NCI-H2196 (cell line): ENCODE measurements around the gene KIF5A.

ENCODE experiments used
- DNase-seq: peaks from one replicate; lab custom pipeline; 2025; ENCODE audit not compliant: unreplicated experiment; lab: John Stamatoyannopoulos, UW

The KIF5A gene

DNA sequence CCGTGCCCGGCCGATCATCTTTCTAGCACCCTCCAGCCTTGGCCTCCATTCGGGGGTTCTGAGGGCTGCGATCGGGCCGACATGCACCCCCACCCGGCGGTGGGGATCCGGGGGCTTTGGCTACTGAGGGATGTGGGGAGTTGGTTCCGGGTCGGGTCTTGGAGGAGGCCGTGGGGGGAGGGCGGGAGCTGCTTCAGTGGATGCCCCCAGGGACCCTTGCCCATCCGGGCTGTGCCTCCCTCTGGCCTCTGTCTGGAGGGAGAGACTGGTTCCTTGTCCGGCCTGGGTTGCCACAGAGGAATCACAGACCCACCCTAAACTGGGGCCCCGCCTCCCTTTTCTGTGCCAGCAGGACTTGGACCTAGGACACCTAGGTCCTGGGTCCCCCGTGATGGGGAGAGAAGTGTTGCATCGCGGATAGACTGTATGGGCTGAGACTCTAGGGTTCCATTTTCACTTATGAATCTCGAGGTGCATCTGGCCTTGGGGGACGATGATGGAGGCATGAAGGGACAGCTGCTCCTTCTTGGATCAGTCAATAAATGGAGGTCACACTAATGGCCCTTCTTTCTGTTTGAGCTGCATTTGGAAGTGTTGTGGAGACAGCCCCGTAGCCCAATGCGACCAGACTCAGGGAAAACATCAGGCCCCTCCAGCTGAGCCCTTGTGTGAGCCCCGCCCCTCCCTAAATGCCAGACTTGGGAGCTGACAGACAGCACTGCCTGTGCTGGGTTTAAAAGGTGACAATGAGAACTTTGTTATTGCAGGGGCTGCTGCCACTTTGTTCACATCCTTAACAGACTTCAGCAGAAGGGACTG lies 55.4 kb downstream of the KIF5A start:
- no peak for DNase-seq

DNA sequence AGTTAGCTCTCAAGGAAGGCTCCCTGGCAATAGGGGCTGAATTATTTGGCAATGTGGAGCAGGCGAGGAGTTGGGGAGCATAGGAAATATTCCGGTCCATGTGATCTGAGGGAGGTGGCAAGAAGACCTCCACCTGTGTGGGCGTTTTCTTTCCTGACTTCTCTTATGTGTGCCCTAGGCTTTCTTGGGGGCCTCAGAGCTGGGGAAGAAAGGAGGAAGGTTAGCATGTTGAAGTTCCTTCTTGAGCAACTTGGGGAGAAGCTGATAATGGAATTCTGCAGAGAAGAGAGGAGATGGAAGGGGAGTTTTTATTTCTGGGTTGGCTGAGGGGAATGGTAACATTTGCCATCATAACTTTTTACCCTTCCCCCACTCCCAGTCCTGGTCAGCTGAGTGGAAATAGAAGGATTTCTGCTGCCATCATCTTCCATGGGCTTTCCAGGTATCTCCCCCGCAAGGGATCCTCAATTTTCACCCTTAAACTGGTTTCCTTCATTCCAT lies 56.0 kb downstream of the KIF5A start:
- no peak for DNase-seq

DNA sequence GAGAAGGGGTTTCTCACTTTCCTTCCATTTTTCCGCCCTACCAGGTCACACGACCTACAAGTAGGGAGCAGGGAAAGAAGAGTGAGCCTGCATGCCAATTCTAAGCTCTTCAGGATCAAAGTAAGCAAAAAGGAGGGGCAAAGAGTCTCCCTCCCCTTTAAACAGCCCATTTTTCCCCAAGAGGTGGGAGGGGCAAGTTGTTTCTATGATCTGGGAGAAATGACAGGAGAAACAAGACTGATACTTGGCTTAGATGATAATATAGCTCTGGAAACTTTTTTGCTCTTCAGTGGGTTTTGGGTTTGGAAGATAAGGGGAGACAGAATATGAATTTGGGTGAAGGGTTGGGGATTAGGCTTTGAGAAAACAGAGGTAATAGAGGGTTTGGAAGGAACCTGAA lies 56.6 kb downstream of the KIF5A start:
- no peak for DNase-seq

DNA sequence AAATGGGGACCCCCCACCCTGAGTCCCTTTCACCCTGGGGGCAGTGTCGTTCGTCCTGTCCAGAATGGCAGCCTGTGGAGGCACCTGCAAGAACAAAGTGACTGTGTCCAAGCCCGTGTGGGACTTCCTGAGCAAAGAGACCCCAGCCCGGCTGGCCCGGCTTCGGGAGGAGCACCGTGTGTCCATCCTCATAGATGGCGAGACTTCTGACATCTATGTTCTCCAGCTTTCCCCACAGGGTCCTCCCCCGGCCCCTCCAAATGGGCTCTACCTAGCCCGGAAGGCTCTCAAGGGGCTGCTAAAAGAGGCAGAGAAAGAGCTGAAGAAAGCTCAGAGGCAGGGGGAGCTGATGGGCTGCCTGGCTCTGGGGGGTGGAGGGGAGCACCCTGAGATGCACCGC lies 57.0 kb downstream of the KIF5A start:
- DNase-seq, result no peak

DNA sequence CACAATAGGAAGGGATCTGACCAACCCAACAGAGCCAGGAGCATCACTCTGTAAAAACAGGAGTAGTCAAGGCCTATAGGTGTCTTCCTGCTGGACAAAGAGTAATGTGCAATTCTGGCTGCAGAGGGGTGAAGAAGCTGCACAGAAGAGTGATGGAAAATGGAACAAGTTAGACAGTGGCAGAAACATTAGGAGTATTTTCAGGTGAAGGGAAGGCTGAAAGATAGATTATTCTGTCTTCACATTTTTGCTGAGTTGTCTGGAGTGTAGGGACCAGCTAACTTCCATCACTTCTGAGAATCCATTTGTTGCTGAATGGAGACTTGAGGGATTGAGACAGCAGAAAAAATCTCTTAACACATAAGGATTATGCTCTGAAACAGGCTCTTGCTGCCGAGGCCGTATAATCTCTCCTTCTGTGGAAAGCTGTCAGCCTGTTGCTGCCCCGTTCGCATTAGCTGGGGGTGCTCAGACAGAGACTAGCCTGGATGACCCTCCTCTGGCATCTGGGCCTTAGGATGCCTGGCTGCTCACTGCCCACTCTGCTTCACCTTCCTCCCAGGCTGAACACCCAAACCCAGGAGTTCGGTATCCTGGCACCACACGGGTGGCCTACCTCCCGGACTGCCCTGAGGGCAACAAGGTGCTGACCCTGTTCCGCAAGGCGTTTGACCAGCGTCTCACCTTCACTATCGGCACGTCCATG lies 58.3 kb downstream of the KIF5A start:
- DNase-seq, result no peak

DNA sequence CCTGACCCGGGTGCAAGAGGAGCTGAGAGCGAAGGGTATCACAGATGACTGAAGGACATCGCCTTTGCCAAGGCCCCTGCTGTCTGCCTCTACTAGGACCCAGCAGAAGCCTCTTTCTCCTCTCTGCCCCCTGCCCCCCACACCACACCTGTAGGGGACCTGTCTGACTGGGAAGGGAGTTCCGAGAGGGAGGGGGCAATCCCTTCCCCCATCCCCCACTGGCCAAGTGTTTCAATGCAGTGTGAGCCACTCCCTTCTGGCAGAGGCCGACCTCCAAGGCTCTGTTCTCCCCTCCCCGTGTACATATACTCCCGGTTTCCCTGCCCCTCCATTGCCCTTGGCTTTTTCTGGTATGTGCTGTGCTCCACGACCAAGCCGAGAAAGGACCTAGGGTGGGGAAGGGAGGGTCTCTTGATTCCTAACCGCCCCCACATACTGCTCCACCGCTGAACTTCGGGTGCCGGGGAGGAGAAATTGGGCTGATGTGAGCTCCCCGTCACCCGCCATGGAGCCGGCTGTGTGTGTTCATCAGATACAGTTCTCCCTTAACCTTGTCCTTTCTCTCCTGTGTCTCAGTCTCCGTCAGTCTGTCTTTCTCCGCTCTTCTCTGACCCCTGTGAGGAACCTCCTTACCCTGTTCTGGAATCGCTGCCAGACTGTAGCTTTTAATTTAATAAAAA lies 59.4 kb downstream of the KIF5A start:
- no peak for DNase-seq

DNA sequence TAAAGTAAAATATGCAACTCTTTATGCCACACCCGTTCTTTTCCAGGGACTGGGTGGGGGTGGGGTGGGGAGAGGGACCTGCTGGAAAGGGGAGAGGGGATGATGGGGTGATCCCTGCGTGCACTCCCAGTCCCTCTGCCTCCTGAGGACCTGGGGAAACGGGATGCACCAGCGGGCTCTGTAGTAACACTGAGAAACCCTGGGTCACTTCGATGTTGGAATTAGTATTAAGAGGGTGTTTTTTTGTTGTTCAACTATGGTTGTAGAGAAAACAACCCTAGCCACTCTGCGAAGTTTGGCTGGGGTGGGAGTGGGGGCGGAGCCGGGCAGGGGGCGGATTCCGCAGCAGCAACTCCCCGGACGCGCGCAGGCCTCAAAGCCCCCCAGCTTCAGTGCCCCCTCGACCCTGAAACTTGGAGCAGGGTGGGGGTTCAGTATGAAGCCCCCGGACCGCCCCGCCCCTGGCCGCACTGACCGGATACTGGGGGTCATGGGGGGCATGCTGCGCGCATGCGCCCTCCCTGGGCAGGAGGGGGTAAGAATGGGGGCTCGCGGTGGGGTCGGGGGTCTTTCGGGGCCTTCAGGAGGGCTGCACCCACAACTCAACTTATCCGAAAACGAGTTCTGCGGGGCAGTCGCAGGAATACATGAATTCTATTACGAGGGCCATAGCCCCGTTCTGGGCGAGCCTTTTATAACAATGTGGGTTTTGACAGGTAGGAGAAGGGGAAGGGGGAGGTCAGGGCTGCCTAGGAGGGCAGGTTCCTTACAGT lies 60.1 kb downstream of the KIF5A start:
- DNase-seq, result no peak

DNA sequence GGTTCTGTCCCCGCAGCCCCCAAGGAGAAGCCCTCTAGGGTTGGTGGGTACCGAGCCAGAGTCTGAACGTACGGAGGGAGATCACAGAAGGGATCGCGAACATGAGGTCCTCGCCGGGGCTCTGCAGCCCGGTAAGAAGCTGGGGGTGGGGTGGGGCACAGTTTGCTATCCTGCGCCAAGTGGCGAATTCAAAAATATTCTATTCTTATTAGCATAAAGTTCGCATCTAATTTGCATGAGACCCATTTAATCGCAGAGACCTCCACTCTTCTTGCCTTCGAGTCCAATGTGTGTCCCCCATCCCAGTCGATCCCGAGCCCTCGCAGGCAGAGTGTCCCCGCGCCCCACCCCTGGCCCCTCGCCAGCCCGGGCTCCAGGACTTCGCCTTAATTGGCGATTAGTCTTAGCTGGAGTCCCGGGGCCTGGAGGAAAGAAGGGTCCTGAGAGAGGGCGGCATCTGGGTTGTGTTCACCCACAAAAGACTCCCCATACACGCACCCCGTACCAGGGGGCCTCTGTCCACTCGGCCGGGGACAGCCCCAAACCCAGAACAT lies 60.8 kb downstream of the KIF5A start:
- DNase-seq, result no peak

DNA sequence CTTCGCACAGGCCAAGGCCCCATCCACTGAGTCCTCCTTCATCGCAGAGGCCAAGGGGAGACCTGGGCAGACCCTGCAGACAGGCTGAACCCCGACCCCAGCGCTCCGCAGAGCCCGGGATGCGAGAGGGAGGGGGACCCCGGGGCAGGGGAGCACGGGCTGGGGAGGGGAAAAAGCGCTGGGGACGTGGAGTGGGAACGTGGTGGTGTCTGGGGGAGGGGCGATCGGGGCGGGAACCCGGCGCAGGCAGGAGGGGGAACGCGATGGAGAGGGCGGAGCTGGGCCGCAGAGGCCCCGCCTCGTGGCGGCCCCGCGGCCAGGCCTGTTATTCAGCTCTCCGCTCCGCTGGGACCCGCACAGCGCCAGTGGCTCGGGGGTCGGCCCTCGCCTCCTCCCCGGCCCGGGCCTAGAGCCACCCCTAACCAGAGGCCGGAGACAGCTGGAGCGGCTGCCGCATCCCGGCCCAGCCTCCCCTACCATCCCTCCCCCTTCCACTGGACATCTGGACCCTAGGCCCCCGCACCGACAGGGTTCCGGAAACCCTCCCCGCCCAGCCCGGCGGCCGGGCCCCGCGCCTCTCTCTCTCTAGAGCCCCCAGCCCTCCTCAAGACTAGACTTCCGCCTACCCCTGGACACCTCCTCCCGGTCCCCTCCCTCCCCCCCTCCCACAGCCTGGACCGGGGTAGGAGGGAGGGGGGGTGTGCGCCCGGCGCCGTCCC lies 61.4 kb downstream of the KIF5A start, which contains the start of gene ARHGEF25:
Gene ARHGEF25, plus strand, starts transcription at position 328 of the 719 bp plus-strand sequence. CDS start 460 bp downstream, outside the sequence.
- peak; percentile 50 for DNase-seq

DNA sequence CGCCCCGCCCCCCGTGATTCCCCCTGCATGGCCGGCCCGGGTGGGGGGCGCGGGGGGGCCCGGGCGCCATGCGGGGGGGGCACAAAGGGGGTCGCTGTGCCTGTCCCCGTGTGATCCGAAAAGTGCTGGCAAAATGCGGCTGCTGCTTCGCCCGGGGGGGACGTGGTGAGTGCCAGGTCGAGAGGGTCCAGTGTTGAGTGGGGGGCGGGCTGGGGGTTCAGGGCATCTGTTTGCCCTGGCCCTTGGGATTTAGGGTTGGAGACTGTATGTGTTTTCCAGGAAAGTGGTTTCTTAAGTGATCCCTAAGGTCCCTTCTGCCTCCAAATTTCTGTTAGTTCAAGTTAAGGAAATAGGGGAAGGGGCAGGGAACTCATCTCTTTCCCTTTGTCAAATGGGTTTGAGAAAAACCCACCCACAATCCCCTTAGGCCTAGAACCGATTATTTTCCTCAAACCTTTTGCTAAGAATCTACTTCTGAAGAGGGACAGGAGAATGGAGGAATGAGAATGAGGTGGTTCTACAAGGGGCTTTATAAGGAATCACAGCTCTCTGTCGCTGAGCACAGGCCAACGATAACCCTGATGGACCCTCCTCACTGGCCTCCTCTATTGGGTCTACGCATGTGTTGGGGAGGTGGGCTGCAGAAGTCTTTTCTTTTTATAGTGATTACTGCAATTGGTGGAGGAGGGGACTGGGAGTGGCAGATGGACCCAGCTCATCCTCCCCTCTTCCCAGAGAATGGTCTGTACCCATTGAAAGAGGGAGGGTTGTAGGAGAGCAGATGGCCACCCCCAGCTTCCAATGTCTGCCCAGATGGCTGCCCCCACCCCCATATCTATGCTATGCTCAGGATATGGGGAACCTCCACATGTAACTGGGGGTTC lies 62.2 kb downstream of the KIF5A start:
- DNase-seq, result no peak

DNA sequence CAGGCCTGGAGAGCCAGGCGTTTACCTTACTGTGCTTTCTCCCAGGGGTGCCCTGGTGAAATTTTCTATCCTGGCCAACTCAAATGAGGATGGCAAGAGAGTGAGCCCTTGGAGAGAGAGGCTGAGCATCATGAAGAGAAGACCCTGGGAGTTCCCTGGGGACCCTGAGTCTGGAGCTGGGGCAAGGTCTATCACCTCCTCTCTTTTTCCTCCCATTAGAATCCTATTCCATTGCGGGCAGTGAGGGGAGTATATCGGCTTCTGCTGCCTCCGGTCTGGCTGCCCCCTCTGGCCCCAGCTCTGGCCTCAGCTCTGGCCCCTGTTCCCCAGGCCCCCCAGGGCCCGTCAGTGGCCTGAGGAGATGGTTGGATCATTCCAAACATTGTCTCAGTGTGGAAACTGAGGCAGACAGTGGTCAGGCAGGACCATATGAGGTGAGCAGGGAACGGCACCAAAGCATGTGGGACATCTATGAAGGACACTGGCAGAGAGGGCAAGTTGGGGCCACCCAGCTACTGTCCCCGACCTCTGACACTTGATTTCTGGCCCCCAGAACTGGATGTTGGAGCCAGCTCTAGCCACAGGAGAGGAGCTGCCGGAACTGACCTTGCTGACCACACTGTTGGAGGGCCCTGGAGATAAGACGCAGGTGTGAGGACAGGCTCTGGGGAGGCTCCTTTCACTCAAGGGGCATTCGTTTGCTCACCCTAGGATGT lies 63.0 kb downstream of the KIF5A start:
- DNase-seq, result no peak

DNA sequence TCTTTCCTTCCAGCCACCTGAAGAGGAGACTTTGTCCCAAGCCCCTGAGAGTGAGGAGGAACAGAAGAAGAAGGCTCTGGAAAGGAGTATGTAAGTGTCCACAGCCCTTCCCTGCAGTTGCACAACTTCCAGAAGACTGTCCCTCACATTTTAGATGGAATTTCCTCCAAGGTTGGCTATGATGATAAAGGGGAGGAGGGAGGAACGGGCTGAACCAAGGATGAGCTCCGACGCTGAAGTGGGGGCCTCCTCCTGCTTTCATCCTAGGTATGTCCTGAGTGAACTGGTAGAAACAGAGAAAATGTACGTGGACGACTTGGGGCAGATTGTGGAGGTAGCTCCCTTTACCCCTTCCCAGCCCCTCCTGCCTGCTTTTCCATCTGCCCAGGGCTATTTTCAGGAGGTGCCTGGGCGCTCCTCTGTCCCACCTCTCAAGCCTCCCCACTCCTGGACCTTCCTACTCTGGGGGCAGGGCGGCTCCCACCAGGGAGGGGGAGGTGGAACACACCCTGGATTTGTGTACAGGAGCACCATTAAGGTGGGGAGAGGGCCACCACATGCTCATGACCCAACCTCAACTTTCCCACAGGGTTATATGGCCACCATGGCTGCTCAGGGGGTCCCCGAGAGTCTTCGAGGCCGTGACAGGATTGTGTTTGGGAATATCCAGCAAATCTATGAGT lies 63.7 kb downstream of the KIF5A start:
- DNase-seq, result no peak

DNA sequence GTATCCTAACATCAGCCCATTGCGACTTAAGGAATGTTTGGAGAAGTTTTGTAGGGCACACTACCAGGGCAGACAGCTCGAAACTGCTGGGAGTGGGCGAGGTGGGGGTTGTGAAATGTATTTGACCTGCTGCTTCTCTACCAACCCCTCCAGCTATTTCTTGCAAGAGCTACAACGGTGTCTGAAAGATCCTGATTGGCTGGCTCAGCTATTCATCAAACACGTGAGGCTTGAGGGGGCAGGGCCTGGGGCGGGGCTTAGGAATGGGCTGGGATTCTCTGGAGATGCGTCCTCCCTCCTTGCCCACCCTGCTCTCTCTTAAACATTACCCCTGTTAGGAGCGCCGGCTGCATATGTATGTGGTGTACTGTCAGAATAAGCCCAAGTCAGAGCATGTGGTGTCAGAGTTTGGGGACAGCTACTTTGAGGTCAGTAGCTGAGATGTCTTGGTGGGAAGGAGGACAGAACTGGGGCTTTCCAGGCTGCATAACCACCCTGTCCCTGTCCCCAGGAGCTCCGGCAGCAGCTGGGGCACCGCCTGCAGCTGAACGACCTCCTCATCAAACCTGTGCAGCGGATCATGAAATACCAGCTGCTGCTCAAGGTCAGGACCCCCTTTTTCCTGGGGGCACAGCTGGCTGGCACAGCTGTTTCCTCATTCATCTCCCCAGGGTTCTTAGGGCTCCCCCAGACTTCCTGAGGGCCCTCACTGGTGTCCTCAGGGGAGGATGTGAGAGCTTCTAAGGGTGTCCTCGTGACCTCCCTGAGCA lies 64.5 kb downstream of the KIF5A start:
- peak; percentile 16 for DNase-seq

DNA sequence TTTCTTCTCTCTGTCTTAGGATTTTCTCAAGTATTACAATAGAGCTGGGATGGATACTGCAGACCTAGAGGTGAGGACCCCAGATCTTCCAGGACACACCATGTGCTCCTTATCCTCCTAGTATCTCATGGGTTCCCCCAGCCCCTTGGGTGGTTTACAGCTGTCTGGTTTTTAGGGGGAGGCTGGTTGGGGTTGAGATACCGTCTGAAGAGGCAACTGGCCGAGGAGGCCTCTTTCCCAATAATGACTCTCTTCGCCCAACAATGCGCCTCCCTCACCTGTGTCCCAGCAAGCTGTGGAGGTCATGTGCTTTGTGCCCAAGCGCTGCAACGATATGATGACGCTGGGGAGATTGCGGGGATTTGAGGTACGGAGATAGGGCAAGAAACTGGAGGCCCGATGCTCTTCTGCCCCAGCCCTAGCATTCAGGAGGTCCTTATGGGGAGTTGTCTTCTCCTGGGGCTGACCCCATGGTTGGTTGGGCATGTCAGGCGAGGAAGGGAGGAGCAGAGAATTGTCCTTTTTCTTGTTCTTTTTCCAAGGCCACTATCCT lies 65.2 kb downstream of the KIF5A start:
- DNase-seq, result no peak

DNA sequence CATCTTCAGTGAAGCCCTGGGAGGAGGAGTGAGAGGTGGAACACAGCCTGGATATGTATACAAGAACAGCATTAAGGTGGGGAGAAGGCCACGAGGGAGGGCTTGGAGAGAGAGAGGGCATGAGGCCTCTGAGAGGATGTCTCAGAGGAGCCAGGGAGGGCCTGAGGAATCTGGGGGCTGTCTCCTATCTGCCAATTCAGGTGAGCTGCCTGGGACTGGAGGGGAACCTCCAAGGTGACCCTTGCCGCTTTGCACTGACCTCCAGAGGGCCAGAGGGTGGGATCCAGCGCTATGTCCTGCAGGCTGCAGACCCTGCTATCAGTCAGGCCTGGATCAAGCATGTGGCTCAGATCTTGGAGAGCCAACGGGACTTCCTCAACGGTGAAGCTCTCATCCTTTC lies 65.8 kb downstream of the KIF5A start:
- no peak for DNase-seq

DNA sequence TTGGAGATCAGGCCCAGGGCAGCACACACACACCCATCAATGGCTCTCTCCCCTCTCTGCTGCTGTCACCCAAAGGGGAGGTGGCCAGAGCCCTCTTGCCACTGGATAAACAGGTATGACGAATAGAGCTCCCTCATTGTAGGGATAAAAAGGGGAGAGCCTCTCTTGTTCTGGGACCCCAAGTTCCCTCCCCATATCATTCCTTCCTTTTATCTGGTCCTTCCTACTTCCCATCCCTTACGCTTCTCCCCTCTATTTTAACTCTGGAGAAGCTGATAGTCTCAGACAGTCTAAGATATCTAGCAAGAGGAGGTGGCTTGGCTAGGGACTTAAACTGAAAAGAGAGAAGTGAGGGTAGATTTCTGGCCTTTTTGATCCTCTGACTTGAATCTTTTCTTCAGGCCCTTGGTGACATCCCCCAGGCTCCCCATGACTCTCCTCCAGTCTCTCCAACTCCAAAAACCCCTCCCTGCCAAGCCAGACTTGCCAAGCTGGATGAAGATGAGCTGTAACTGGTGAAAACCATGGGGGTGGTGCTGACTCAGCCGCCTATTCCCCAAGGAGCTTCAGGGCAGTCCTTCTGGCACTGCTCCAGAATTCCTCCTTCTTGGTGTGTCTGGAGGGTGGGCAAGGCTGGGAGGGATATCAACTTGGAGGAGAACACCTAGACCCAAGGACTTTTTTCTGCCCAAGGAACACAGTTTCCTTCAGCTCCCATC lies 66.7 kb downstream of the KIF5A start:
- DNase-seq, result no peak
